ENCODE measurements around the gene ARSG.

ARSG gene

GRCh38 chr17:68432086-68432864, 141.0 kb downstream of the ARSG start:
- no peak for DNase-seq

GRCh38 chr17:68433211-68433610, 141.9 kb downstream of the ARSG start:
- no peak for DNase-seq

GRCh38 chr17:68433911-68434508, 142.7 kb downstream of the ARSG start:
- DNase-seq, result no peak

GRCh38 chr17:68435361-68435760, 144.1 kb downstream of the ARSG start:
- DNase-seq, result no peak

GRCh38 chr17:68435876-68436842, 144.9 kb downstream of the ARSG start:
- peak; percentile 66 for DNase-seq

- DNase-seq, result no peak
These were observed 146.9 kb downstream of the ARSG start for GRCh38 chr17:68437979-68438822.

- DNase-seq, result no peak
These were observed 148.5 kb downstream of the ARSG start for GRCh38 chr17:68439656-68440290.

- no peak for DNase-seq
These were observed 149.2 kb downstream of the ARSG start for GRCh38 chr17:68440526-68440925.

- DNase-seq, result no peak
These were observed 149.9 kb downstream of the ARSG start for GRCh38 chr17:68441070-68441770.

- DNase-seq, result no peak
These were observed 152.7 kb downstream of the ARSG start for GRCh38 chr17:68443972-68444464.

- DNase-seq, result no peak
These were observed 154.4 kb downstream of the ARSG start for GRCh38 chr17:68445671-68446070.

GRCh38 chr17:68446626-68447041, 155.3 kb downstream of the ARSG start:
- no peak for DNase-seq

- no peak for DNase-seq
These were observed 157.9 kb downstream of the ARSG start for GRCh38 chr17:68449021-68449739.

GRCh38 chr17:68450391-68450790, 159.1 kb downstream of the ARSG start:
- DNase-seq, result no peak

- DNase-seq, result no peak
These were observed 159.5 kb downstream of the ARSG start for GRCh38 chr17:68450801-68451200.

GRCh38 chr17:68451670-68452354, 160.5 kb downstream of the ARSG start:
- no peak for DNase-seq

GRCh38 chr17:68452724-68453290, 161.5 kb downstream of the ARSG start:
- DNase-seq, result no peak

GRCh38 chr17:68453991-68454665, 162.8 kb downstream of the ARSG start:
- no peak for DNase-seq

- DNase-seq, result no peak
These were observed 164.6 kb downstream of the ARSG start for GRCh38 chr17:68455901-68456338.
